Neural progenitor cell (in vitro differentiated cells): Measurements from ENCODE around the gene MYBL2.

Experiments
- CTCF ChIP-seq: fragments of 200-600 bp; sonication (generic); IDR thresholded peaks from 2 replicates; pipeline ENCODE4 v1.5.1; 2017; ENCODE audit warnings: antibody characterized with exemption, mild to moderate bottlenecking
- EZH2 ChIP-seq: fragments of 200-600 bp; sonication (generic); IDR thresholded peaks from 2 replicates; pipeline ENCODE4 v1.6.1; 2017; ENCODE audit warnings: antibody characterized with exemption, mild to moderate bottlenecking, moderate library complexity
- EZH2phosphoT487 ChIP-seq: fragments of 200-600 bp; sonication (generic); IDR thresholded peaks from 2 replicates; pipeline ENCODE4 v1.6.1; 2017; ENCODE audit warnings: antibody characterized with exemption

DNA sequence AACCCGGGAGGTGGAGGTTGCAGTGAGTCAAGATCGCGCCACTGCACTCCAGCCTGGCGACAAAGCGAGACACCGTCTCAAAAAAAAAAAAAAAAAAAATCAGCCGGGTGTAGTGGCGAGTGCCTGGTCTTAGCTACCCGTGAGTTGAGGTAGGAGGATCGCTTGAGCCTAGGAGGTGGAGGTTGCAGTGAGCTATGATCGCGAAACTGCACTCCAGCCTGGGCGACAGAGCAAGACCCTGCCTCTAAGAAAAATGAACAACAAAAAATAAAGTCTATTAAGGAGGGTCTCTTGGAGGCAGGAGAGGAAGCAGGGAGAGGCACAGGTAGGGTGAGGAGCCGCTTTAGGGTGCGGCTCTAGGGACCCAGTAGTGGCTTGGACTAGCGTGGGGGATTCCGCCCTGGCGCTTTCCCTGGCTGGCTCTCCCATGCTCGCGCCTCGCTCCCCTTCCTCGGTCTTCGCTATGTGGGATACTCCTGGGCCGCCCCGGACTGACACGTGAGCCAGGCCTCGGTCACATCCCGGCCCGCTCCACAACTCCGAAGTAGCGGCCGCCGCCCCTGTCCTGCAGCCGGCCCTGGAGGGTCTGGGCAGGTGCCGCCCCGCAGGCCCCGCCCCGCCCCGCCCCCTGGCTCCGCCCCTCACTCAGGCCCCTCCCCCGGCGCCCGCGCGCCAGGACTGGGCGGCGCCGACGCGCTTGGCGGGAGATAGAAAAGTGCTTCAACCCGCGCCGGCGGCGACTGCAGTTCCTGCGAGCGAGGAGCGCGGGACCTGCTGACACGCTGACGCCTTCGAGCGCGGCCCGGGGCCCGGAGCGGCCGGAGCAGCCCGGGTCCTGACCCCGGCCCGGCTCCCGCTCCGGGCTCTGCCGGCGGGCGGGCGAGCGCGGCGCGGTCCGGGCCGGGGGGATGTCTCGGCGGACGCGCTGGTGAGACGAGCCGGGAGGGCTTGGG, at the start of gene MYBL2:
- TF ChIP-seq EZH2phosphoT487 (no peak), CTCF (no peak), EZH2 (no peak)
